Measurements from ENCODE around the gene ZSWIM1.

- TF ChIP-seq POLR2A (IDR thresholded peaks at IDR 0.05) (no peak), CTCF (IDR thresholded peaks at IDR 0.05) (no peak), EP300 (IDR thresholded peaks at IDR 0.05) (no peak)
Observed at GRCh38 chr20:45863543-45864470, 17.2 kb upstream of the ZSWIM1 start.

All from stomach (tissue), 4 donors.